ENCODE results near the gene NFATC2.

- no peak for TF ChIP-seq CTCF (IDR thresholded peaks at IDR 0.05)
- TF ChIP-seq POLR2A (IDR thresholded peaks at IDR 0.05): no peak
- TF ChIP-seq POLR2AphosphoS5 (IDR thresholded peaks at IDR 0.05): no peak
These were observed 168.1 kb downstream of the NFATC2 start for GRCh38 chr20:51374456-51374830.

Measured in breast epithelium (tissue), 3 donors.